ENCODE data around the gene ZNF765. TPM values are rescaled to one million over a fixed set of nuclear protein-coding genes. Genes with fewer than 3 reads are reported as not detected.
"Not testable (repeated sequence)": the region's sequence is repeated elsewhere in the genome, so short reads cannot be mapped to it uniquely, and the experiment has no call there.

The ZNF765 gene
- polyA plus RNA-seq, 3 donors: 1.5 to 5.0 (median 3.4) TPM

DNA sequence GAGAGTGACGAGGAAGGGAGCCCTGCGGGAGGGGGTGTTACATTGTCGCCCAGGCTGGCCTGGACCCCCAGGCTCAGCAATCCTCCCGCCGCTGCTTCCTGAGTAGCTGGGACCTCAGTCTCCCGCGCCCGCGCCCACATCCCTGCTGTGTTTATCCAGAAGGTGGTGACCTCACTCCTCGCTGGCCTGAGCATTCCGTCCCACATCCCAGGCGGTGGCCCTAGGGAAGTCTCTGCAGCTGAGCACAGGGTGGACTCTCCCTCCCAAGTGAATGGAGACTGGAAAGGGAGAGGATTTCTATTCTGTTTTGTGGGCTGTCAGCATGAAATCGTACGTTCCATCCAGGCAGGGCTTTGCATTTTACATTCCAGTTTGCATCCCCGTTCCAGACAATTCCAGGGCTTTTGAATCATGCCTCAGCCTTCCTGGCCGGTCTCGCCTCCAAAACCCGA is 401 bp upstream of the ZNF765 start:
- peaks cover 29 to 59% (median 53%) of the 10 kb centered on the region in 7 donors for H3K9me3 Mint-ChIP-seq
- H3K4me3 Mint-ChIP-seq: peak overlapping the region; percentile 96 to 99
- H3K27me3 Mint-ChIP-seq (ENCODE audit: low read depth in 3 of 3): peaks cover 0 to 5% (median 4%) of the 10 kb centered on the region in 3 donors
- Histone ChIP-seq H3K27ac (ENCODE audit: low read depth in 1 of 2, low read length in 2 of 2) (peak overlapping the region in 1 of 2 donors; percentile 81), H3K79me2 (ENCODE audit: insufficient read depth, low read length) (peaks cover 12% of the 10 kb centered on the region), H3K9ac (ENCODE audit: insufficient read depth, low read length, poor library complexity, severe bottlenecking) (peak overlapping the region; percentile 79), H3K27me3 (ENCODE audit: control insufficient read depth in 2 of 2, insufficient read depth in 2 of 2, low read length in 2 of 2) (no peaks in the 10 kb centered on the region), H3K4me2 (replicated peaks; ENCODE audit: extremely low read depth, low read length, poor library complexity, severe bottlenecking) (peak overlapping the region; percentile 92), H3K36me3 (replicated peaks in 1 of 2; ENCODE audit: control insufficient read depth in 1 of 2, insufficient read depth in 2 of 2, low read length in 2 of 2) (peaks cover 12 to 18% of the 10 kb centered on the region in 2 donors), H3K4me1 (ENCODE audit: control insufficient read depth in 1 of 2, insufficient read depth in 2 of 2, low read length in 2 of 2) (peaks cover 13 to 19% of the 10 kb centered on the region in 2 donors), H3K4me3 (replicated peaks in 1 of 3; ENCODE audit: low read depth in 2 of 3, low read length in 3 of 3) (peak overlapping the region; percentile 33 to 94 (median 81)), H2AFZ (ENCODE audit: insufficient read depth, low read depth, low read length, poor library complexity, severe bottlenecking) (peak overlapping the region; percentile 93), H4K20me1 (ENCODE audit: insufficient read depth, low read length) (no peaks in the 10 kb centered on the region), H3K9me3 (replicated peaks in 1 of 2; ENCODE audit: control insufficient read depth in 1 of 2, insufficient read depth in 1 of 2, low read length in 2 of 2) (peaks cover 35 to 42% of the 10 kb centered on the region in 2 donors)
- H3K36me3 Mint-ChIP-seq: peaks cover 16 to 21% of the 10 kb centered on the region in 2 donors
- TF ChIP-seq, protein P1, sequence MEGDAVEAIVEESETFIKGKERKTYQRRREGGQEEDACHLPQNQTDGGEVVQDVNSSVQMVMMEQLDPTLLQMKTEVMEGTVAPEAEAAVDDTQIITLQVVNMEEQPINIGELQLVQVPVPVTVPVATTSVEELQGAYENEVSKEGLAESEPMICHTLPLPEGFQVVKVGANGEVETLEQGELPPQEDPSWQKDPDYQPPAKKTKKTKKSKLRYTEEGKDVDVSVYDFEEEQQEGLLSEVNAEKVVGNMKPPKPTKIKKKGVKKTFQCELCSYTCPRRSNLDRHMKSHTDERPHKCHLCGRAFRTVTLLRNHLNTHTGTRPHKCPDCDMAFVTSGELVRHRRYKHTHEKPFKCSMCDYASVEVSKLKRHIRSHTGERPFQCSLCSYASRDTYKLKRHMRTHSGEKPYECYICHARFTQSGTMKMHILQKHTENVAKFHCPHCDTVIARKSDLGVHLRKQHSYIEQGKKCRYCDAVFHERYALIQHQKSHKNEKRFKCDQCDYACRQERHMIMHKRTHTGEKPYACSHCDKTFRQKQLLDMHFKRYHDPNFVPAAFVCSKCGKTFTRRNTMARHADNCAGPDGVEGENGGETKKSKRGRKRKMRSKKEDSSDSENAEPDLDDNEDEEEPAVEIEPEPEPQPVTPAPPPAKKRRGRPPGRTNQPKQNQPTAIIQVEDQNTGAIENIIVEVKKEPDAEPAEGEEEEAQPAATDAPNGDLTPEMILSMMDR (IDR thresholded peaks at IDR 0.05): no peak
- peaks cover 21% of the 10 kb centered on the region for H3K4me1 Mint-ChIP-seq
- intact Hi-C loops (cut with micrococcal nuclease): loop anchor here (2.0 to 10.0 kb wide), 3 partner anchors 38 to 430 kb away; partner anchors contain the start of genes ZNF665 (in 2 of the 2) and ZNF816 (in 1 of the 2)
- 37% methylated on average over 12 of the region's 18 CpGs for WGBS (ENCODE audit: insufficient coverage)
- peak overlapping the region in 4 of 7 donors; percentile 61 to 93 (median 89) for H3K27ac Mint-ChIP-seq
- no peak for DNase-seq

GRCh38 chr19:53395840-53396524 is 1.0 kb downstream of the ZNF765 start:
- H4K20me1 ChIP-seq (ENCODE audit: insufficient read depth, low read length); H3K27me3 Mint-ChIP-seq (ENCODE audit: low read depth in 3 of 3); H3K27me3 ChIP-seq (ENCODE audit: control insufficient read depth in 2 of 2, insufficient read depth in 2 of 2, low read length in 2 of 2); DNase-seq: not testable (repeated sequence)
- Histone ChIP-seq H3K36me3 (replicated peaks in 1 of 2; ENCODE audit: control insufficient read depth in 1 of 2, insufficient read depth in 2 of 2, low read length in 2 of 2) (peaks cover 22 to 32% of the 10 kb centered on the region in 2 donors), H2AFZ (ENCODE audit: insufficient read depth, low read depth, low read length, poor library complexity, severe bottlenecking) (peak overlapping the region; percentile 93), H3K4me1 (ENCODE audit: control insufficient read depth in 1 of 2, insufficient read depth in 2 of 2, low read length in 2 of 2) (peaks cover 13 to 19% of the 10 kb centered on the region in 2 donors), H3K4me2 (replicated peaks; ENCODE audit: extremely low read depth, low read length, poor library complexity, severe bottlenecking) (peak overlapping the region; percentile 92), H3K79me2 (ENCODE audit: insufficient read depth, low read length) (peaks cover 12% of the 10 kb centered on the region), H3K4me3 (replicated peaks in 1 of 3; ENCODE audit: low read depth in 2 of 3, low read length in 3 of 3) (peak overlapping the region; percentile 80 to 94 (median 81)), H3K9me3 (replicated peaks in 1 of 2; ENCODE audit: control insufficient read depth in 1 of 2, insufficient read depth in 1 of 2, low read length in 2 of 2) (peaks cover 33 to 39% of the 10 kb centered on the region in 2 donors), H3K9ac (ENCODE audit: insufficient read depth, low read length, poor library complexity, severe bottlenecking) (peak overlapping the region; percentile 79), H3K27ac (ENCODE audit: low read depth in 1 of 2, low read length in 2 of 2) (peak overlapping the region; percentile 53 to 81)
- WGBS (ENCODE audit: insufficient coverage): 39% methylated on average over 8 of the region's 9 CpGs
- intact Hi-C loops (cut with micrococcal nuclease): loop anchor here (1.0 to 10.0 kb wide), 7 partner anchors 36 to 431 kb away; partner anchors contain the start of genes ZNF665 (in 2 of the 2), ZNF845 (in 2 of the 2), ZNF761 (in 1 of the 2) and ZNF813 (in 1 of the 2)
- peaks cover 26 to 58% (median 52%) of the 10 kb centered on the region in 7 donors for H3K9me3 Mint-ChIP-seq
- peaks cover 21% of the 10 kb centered on the region for H3K4me1 Mint-ChIP-seq
- H3K4me3 Mint-ChIP-seq: peak overlapping the region; percentile 96 to 99
- H3K27ac Mint-ChIP-seq: peak overlapping the region in 6 of 7 donors; percentile 74 to 93 (median 88)
- H3K36me3 Mint-ChIP-seq: peaks cover 28 to 35% of the 10 kb centered on the region in 2 donors

All from CD14-positive monocyte (primary cell).